IMR-90 (cell line): ENCODE measurements around the gene ACSL4. TPM values are rescaled to one million over a fixed set of nuclear protein-coding genes. Genes with fewer than 3 reads are reported as not detected.

ENCODE experiments used
- ATAC-seq: fragments of 200-7000 bp; cut with Tn5 transposase; 2 replicates; pipeline ENCODE4 v1.9.1; 2020; ENCODE audit warnings: low read depth, mild to moderate bottlenecking, moderate library complexity
- BruUV-seq: library from RNA; stranded (reverse); fragments of 400-500 nt; replicated peaks from 2 replicates; lab custom pipeline; 2021; lab: Mats Ljungman, UMichigan
- CTCF ChIA-PET: fragments of 300-600 bp; formaldehyde crosslinking; extraction: SDS; loops from one replicate; lab custom pipeline; 2021; ENCODE audit warnings: antibody characterized with exemption; lab: Yijun Ruan, JAX
- POLR2A ChIA-PET: fragments of 300-600 bp; sonication (Branson Sonifier 250); formaldehyde crosslinking; loops from one replicate; lab custom pipeline; 2022; ENCODE audit warnings: antibody characterized with exemption; ENCODE audit not compliant: unreplicated experiment; lab: Charles Lee
- DNase-seq: peaks from one replicate; pipeline ENCODE4 v3.0.0; 2013
- H2AFZ ChIP-seq: replicated peaks from 2 replicates; pipeline ENCODE3; 2013; ENCODE audit warnings: low read length, mild to moderate bottlenecking; ENCODE audit not compliant: poor library complexity
- H2AK5ac ChIP-seq: 2 replicates; pipeline ENCODE4 v1.6.1; 2013; ENCODE audit warnings: low read depth, low read length, inconsistent platforms
- H2AK9ac ChIP-seq: replicated peaks from 2 replicates; pipeline ENCODE3; 2013; ENCODE audit warnings: mild to moderate bottlenecking, low read depth, low read length, moderate library complexity; ENCODE audit not compliant: poor library complexity
- H2BK120ac ChIP-seq: 2 replicates; pipeline ENCODE4 v1.6.1; 2013; ENCODE audit warnings: low read depth, low read length, inconsistent platforms
- H2BK15ac ChIP-seq: 3 replicates; pipeline ENCODE4 v1.6.1; 2013; ENCODE audit warnings: low read depth, low read length, inconsistent platforms
- H2BK20ac ChIP-seq: 2 replicates; pipeline ENCODE4 v1.6.1; 2013; ENCODE audit warnings: low read depth, mild to moderate bottlenecking, inconsistent platforms, low read length, moderate library complexity
- H2BK5ac ChIP-seq: 2 replicates; pipeline ENCODE4 v1.6.1; 2013; ENCODE audit warnings: mild to moderate bottlenecking, low read depth, low read length, inconsistent platforms; ENCODE audit not compliant: poor library complexity, severe bottlenecking
- H3K14ac ChIP-seq: replicated peaks from 2 replicates; pipeline ENCODE4 v1.6.1; 2013; ENCODE audit warnings: low read depth, low read length, inconsistent platforms
- H3K18ac ChIP-seq: 2 replicates; pipeline ENCODE4 v1.6.1; 2013; ENCODE audit warnings: low read depth, low read length, control low read depth
- H3K23ac ChIP-seq: 2 replicates; pipeline ENCODE4 v1.6.1; 2013; ENCODE audit warnings: low read depth, low read length, inconsistent platforms
- H3K27ac ChIP-seq: 2 replicates; pipeline ENCODE4 v1.5.1; 2013; ENCODE audit warnings: mild to moderate bottlenecking, control low read depth, low read length; ENCODE audit not compliant: insufficient read depth
- H3K27me3 ChIP-seq: 2 replicates; pipeline ENCODE4 v1.6.1; 2013; ENCODE audit warnings: low read length; ENCODE audit not compliant: control insufficient read depth, insufficient read depth
- H3K36me3 ChIP-seq: 2 replicates; pipeline ENCODE4 v1.6.1; 2013; ENCODE audit warnings: low read length, mixed read lengths; ENCODE audit not compliant: control insufficient read depth, insufficient read depth
- H3K4ac ChIP-seq: 2 replicates; pipeline ENCODE4 v1.6.1; 2013; ENCODE audit warnings: low read depth, low read length, inconsistent platforms
- H3K4me1 ChIP-seq: 2 replicates; pipeline ENCODE4 v1.6.1; 2013; ENCODE audit warnings: low read length, mixed read lengths; ENCODE audit not compliant: control insufficient read depth, insufficient read depth
- H3K4me2 ChIP-seq: 2 replicates; pipeline ENCODE4 v1.6.1; 2013; ENCODE audit warnings: low read depth, mild to moderate bottlenecking, control low read depth, low read length, moderate library complexity
- H3K4me3 ChIP-seq: 2 replicates; pipeline ENCODE4 v1.5.1; 2013; ENCODE audit warnings: low read depth, mild to moderate bottlenecking, control low read depth, low read length, moderate library complexity; ENCODE audit not compliant: insufficient read depth
- H3K56ac ChIP-seq: 2 replicates; pipeline ENCODE4 v1.6.1; 2013; ENCODE audit warnings: low read length, inconsistent platforms; ENCODE audit not compliant: insufficient read depth; ENCODE audit errors: extremely low read depth
- H3K79me1 ChIP-seq, 2 experiments: 2 replicates each; pipeline ENCODE4 v1.6.1; 2013; ENCODE audit warnings: low read length in 2 of 2, inconsistent platforms in 1 of 2, low read depth in 1 of 2
- H3K9ac ChIP-seq: 2 replicates; pipeline ENCODE4 v1.6.1; 2013; ENCODE audit warnings: low read depth, low read length, control low read depth
- H3K9me1 ChIP-seq: 2 replicates; pipeline ENCODE4 v1.6.1; 2013; ENCODE audit warnings: low read length, inconsistent platforms; ENCODE audit not compliant: insufficient read depth
- H3K9me3 ChIP-seq: 2 replicates; pipeline ENCODE4 v1.6.1; 2013; ENCODE audit warnings: low read length; ENCODE audit not compliant: control insufficient read depth, insufficient read depth
- H4K20me1 ChIP-seq: 2 replicates; pipeline ENCODE4 v1.6.1; 2013; ENCODE audit warnings: low read length, inconsistent platforms; ENCODE audit not compliant: insufficient read depth
- H4K5ac ChIP-seq: 2 replicates; pipeline ENCODE4 v1.6.1; 2013; ENCODE audit warnings: mild to moderate bottlenecking, low read depth, low read length, control low read depth
- H4K8ac ChIP-seq, 2 experiments: 2 replicates each; pipeline ENCODE4 v1.6.1; 2013; ENCODE audit warnings: low read depth in 2 of 2, low read length in 2 of 2, control low read depth in 1 of 2, inconsistent platforms in 1 of 2
- H4K91ac ChIP-seq: 2 replicates; pipeline ENCODE4 v1.6.1; 2013; ENCODE audit warnings: low read depth, low read length, inconsistent platforms; ENCODE audit not compliant: insufficient read depth
- BHLHE40 ChIP-seq: fragments of 150-350 bp; IDR thresholded peaks from 2 replicates; pipeline ENCODE4 v1.6.1; 2016; ENCODE audit warnings: mild to moderate bottlenecking, low read depth, low read length
- CEBPB ChIP-seq: IDR thresholded peaks from 2 replicates; pipeline ENCODE4 v1.6.1; 2012; ENCODE audit warnings: low read depth, low read length, improper control_type of control experiment
- CHD1 ChIP-seq: IDR thresholded peaks from 2 replicates; pipeline ENCODE4 v1.6.1; 2012; ENCODE audit warnings: low read depth, low read length, improper control_type of control experiment
- ELK1 ChIP-seq: fragments of 150-350 bp; IDR thresholded peaks from 2 replicates; pipeline ENCODE4 v1.6.1; 2016; ENCODE audit warnings: low read depth, mild to moderate bottlenecking, low read length, moderate library complexity, borderline replicate concordance
- FOS ChIP-seq: fragments of 150-350 bp; IDR thresholded peaks from 2 replicates; pipeline ENCODE4 v1.6.1; 2016; ENCODE audit warnings: low read depth, low read length
- MAFK ChIP-seq: IDR thresholded peaks from 2 replicates; pipeline ENCODE4 v1.6.1; 2012; ENCODE audit warnings: low read depth, low read length, improper control_type of control experiment
- MAZ ChIP-seq: IDR thresholded peaks from 2 replicates; pipeline ENCODE4 v1.6.1; 2012; ENCODE audit warnings: low read depth, mild to moderate bottlenecking, low read length, improper control_type of control experiment, moderate library complexity, borderline replicate concordance
- MXI1 ChIP-seq: IDR thresholded peaks from 2 replicates; pipeline ENCODE4 v1.6.1; 2012; ENCODE audit warnings: low read depth, mild to moderate bottlenecking, low read length, moderate library complexity, borderline replicate concordance
- NFE2L2 ChIP-seq: fragments of 150-350 bp; IDR thresholded peaks from 2 replicates; pipeline ENCODE4 v1.6.1; 2016; ENCODE audit warnings: low read depth, mild to moderate bottlenecking, low read length
- POLR2A ChIP-seq: IDR thresholded peaks from 2 replicates; pipeline ENCODE4 v1.6.1; 2012; ENCODE audit warnings: mild to moderate bottlenecking, low read depth, low read length
- RAD21 ChIP-seq: IDR thresholded peaks from 2 replicates; pipeline ENCODE4 v1.6.1; 2012; ENCODE audit warnings: low read length, improper control_type of control experiment
- RCOR1 ChIP-seq: IDR thresholded peaks from 2 replicates; pipeline ENCODE4 v1.6.1; 2012; ENCODE audit warnings: mild to moderate bottlenecking, low read length, improper control_type of control experiment; ENCODE audit not compliant: insufficient replicate concordance
- RFX5 ChIP-seq: IDR thresholded peaks from 2 replicates; pipeline ENCODE4 v1.8.0; 2012; ENCODE audit warnings: low read depth, mild to moderate bottlenecking, low read length, moderate library complexity
- SMC3 ChIP-seq: fragments of 150-350 bp; IDR thresholded peaks from 2 replicates; pipeline ENCODE4 v1.6.1; 2016; ENCODE audit warnings: low read depth, mild to moderate bottlenecking, antibody characterized with exemption, low read length, moderate library complexity
- USF2 ChIP-seq: fragments of 150-350 bp; IDR thresholded peaks from 2 replicates; pipeline ENCODE4 v1.6.1; 2017; ENCODE audit warnings: mild to moderate bottlenecking, antibody characterized with exemption, low read length, low read depth
- WGBS, 2 experiments: methylation state at CpG; one replicate each; pipeline versions ENCODE4 v1.1.5 to v1.1.7; 2013; ENCODE audit warnings: missing lambda C conversion rate in 2 of 2; ENCODE audit not compliant: insufficient read length in 1 of 2; ENCODE audit errors: extremely low coverage in 2 of 2; 5-methylcytosine and 5-hydroxymethylcytosine counted together
- dilution Hi-C: fragments of 300-500 bp; cut with HindIII; formaldehyde crosslinking; loops from one replicate; pipeline ENCODE4 v1.14.3; 2018; ENCODE audit warnings: low sequenced_read_pairs; ENCODE audit not compliant: unreplicated experiment
- in situ Hi-C: fragments of 300-500 bp; cut with MboI; formaldehyde crosslinking; loops from 3 replicates; pipeline ENCODE4 v1.14.3; 2019; ENCODE audit warnings: low sequenced_read_pairs, inconsistent platforms, mixed read lengths
- intact Hi-C: fragments of 100-400 bp; cut with micrococcal nuclease; formaldehyde crosslinking; loops from 2 replicates; pipeline ENCODE4 v1.10.0; 2022
- polyA plus RNA-seq, 3 experiments: library from polyadenylated mRNA; depleted of rRNA; stranded (reverse); fragments of >200 nt; gene quantifications; 2 replicates each; pipeline ENCODE4 v1.2.3, GENCODE V29; 2012; ENCODE audit warnings: low replicate concordance in 1 of 3
- total RNA-seq: library from RNA; depleted of rRNA; stranded (reverse); fragments of >200 nt; gene quantifications from 2 replicates; pipeline ENCODE4 v1.2.3, GENCODE V29; 2012

ACSL4 gene
- total and polyA plus RNA-seq, 2 of the 4 experiments (the other 2 are of a cell fraction): 29.6 to 59.7 TPM

GRCh38 chrX:109681475-109682081 lies 51.5 kb downstream of the ACSL4 start:
- dilution Hi-C loops (no loop called here), intact Hi-C loops (no loop called here), in situ Hi-C loops (no loop called here)
- WGBS, 2 experiments: 83% methylated on average over 1 of the region's 2 CpGs; no CpG with 5 or more reads in 1 of the 2 experiments
- Histone ChIP-seq H3K18ac (no peak overlapping the region), H2AK5ac (no peak overlapping the region), H2AFZ (no peak overlapping the region), H3K9ac (no peak overlapping the region), H3K14ac (no peak overlapping the region), H2BK20ac (no peak overlapping the region), H2BK15ac (no peak overlapping the region), H3K4me3 (no peak overlapping the region), H3K4me2 (no peak overlapping the region), H3K56ac (no peak overlapping the region), H3K4ac (no peak overlapping the region), H4K91ac (no peak overlapping the region), H3K9me1 (no peaks in the 10 kb centered on the region), H4K20me1 (peaks cover 16% of the 10 kb centered on the region; the same call in 1 of the 2 replicates), H4K5ac (no peak overlapping the region), H2BK120ac (no peak overlapping the region), H3K79me1 (peaks cover 3 to 6% of the 10 kb centered on the region in 2 experiments; a peak in 3 of 4 replicates), H3K36me3 (peaks cover 10% of the 10 kb centered on the region), H3K27ac (no peak overlapping the region), H3K23ac (no peak overlapping the region), H3K9me3 (no peaks in the 10 kb centered on the region), H4K8ac (no peak overlapping the region), H2BK5ac (no peak overlapping the region), H2AK9ac (no peak overlapping the region), H3K4me1 (no peaks in the 10 kb centered on the region), H3K27me3 (no peaks in the 10 kb centered on the region; the same call in none of the 2 replicates)
- TF ChIP-seq BHLHE40 (no peak), POLR2A (no peak), MXI1 (no peak), NFE2L2 (no peak), MAZ (no peak), ELK1 (no peak), RAD21 (no peak), RCOR1 (no peak), USF2 (no peak), SMC3 (no peak), CEBPB (no peak), RFX5 (no peak), FOS (no peak), CHD1 (no peak), MAFK (no peak)
- ChIA-PET CTCF (no interaction called here), POLR2A (no interaction called here)
- DNase-seq: no peak
- BruUV-seq: no TSS peak
- ATAC-seq: no peak
